SK-N-SH treated with all-trans-retinoic acid at 6 μM for 48 hours (cell line): Measurements from ENCODE around the gene NRXN2.
A peak's percentile ranks its signal among the peaks of the same experiment; 100 is the strongest.

Experiments used
- ATAC-seq: fragments of 200-7000 bp; cut with Tn5 transposase; 3 replicates; pipeline ENCODE4 v1.9.1; 2020; ENCODE audit warnings: mild to moderate bottlenecking, moderate library complexity
- ARNTL ChIP-seq: fragments of 450-650 bp; formaldehyde crosslinking; IDR thresholded peaks from 2 replicates; pipeline ENCODE4 v1.5.0; 2020; ENCODE audit warnings: low read depth, mild to moderate bottlenecking, moderate library complexity, borderline replicate concordance
- BACH2 ChIP-seq: fragments of 250-450 bp; sonication (Bioruptor Pico); IDR thresholded peaks from 2 replicates; pipeline ENCODE4 v1.9.0; 2021; ENCODE audit warnings: mild to moderate bottlenecking, borderline replicate concordance
- CSDC2 ChIP-seq: fragments of 250-450 bp; sonication (Bioruptor Pico); IDR thresholded peaks from 2 replicates; pipeline ENCODE4 v1.5.0; 2020; ENCODE audit warnings: mild to moderate bottlenecking, moderate library complexity
- ESRRG ChIP-seq: fragments of 250-450 bp; sonication (Bioruptor Pico); IDR thresholded peaks from 2 replicates; pipeline ENCODE4 v1.6.1; 2021; ENCODE audit warnings: mild to moderate bottlenecking
- GLIS3 ChIP-seq: fragments of 250-450 bp; sonication (Bioruptor Pico); IDR thresholded peaks from 2 replicates; pipeline ENCODE4 v1.5.0; 2020; ENCODE audit warnings: mild to moderate bottlenecking, moderate library complexity
- ISL1 ChIP-seq: fragments of 250-450 bp; sonication (Bioruptor Pico); IDR thresholded peaks from 2 replicates; pipeline ENCODE4 v2.1.2; 2022; ENCODE audit warnings: mild to moderate bottlenecking, moderate library complexity
- OSR1 ChIP-seq: fragments of 250-450 bp; sonication (Bioruptor Pico); IDR thresholded peaks from 2 replicates; pipeline ENCODE4 v1.8.0; 2022; ENCODE audit warnings: moderate library complexity, mild to moderate bottlenecking, inconsistent platforms
- PPARA ChIP-seq: fragments of 250-450 bp; sonication (Bioruptor Pico); IDR thresholded peaks from 2 replicates; pipeline ENCODE4 v1.5.0; 2020; ENCODE audit warnings: mild to moderate bottlenecking, borderline replicate concordance
- RARB ChIP-seq: fragments of 250-450 bp; sonication (Bioruptor Pico); IDR thresholded peaks from 2 replicates; pipeline ENCODE4 v1.8.0; 2021; ENCODE audit warnings: mild to moderate bottlenecking, moderate library complexity
- SNAI2 ChIP-seq: fragments of 250-450 bp; sonication (Bioruptor Pico); IDR thresholded peaks from 2 replicates; pipeline ENCODE4 v1.5.0; 2020; ENCODE audit warnings: mild to moderate bottlenecking, moderate library complexity
- TCF4 ChIP-seq: fragments of 250-450 bp; sonication (Bioruptor Pico); IDR thresholded peaks from 2 replicates; pipeline ENCODE4 v1.8.0; 2021; ENCODE audit warnings: mild to moderate bottlenecking, moderate library complexity, borderline replicate concordance
- TOX ChIP-seq: fragments of 250-450 bp; sonication (Bioruptor Pico); IDR thresholded peaks from 2 replicates; pipeline ENCODE4 v1.8.0; 2021; ENCODE audit warnings: mild to moderate bottlenecking, moderate library complexity, borderline replicate concordance
- ZC3H10 ChIP-seq: fragments of 250-450 bp; sonication (Bioruptor Pico); IDR thresholded peaks from 2 replicates; pipeline ENCODE4 v1.5.1; 2021; ENCODE audit warnings: mild to moderate bottlenecking, moderate library complexity
- ZFP3 ChIP-seq: fragments of 250-450 bp; sonication (Bioruptor Pico); IDR thresholded peaks from 2 replicates; pipeline ENCODE4 v1.5.0; 2020; ENCODE audit warnings: mild to moderate bottlenecking, moderate library complexity
- ZFP30 ChIP-seq: fragments of 450-650 bp; formaldehyde crosslinking; IDR thresholded peaks from 2 replicates; pipeline ENCODE4 v1.5.0; 2022; ENCODE audit warnings: mild to moderate bottlenecking, moderate library complexity
- ZNF565 ChIP-seq: fragments of 450-650 bp; formaldehyde crosslinking; conservative IDR thresholded peaks from 2 replicates; pipeline ENCODE4 v1.5.0; 2020; ENCODE audit warnings: low read depth, mild to moderate bottlenecking, moderate library complexity
- ZNF70 ChIP-seq: fragments of 450-650 bp; formaldehyde crosslinking; IDR thresholded peaks from 2 replicates; pipeline ENCODE4 v1.5.0; 2020; ENCODE audit warnings: mild to moderate bottlenecking, moderate library complexity
- TF ChIP-seq, protein P1 (sequence below): fragments of 250-450 bp; sonication (Bioruptor Pico); IDR thresholded peaks from 2 replicates; pipeline ENCODE4 v1.8.0; 2021; ENCODE audit warnings: low read depth, mild to moderate bottlenecking, moderate library complexity, borderline replicate concordance
- TF ChIP-seq, protein P2 (sequence below): fragments of 250-450 bp; sonication (Bioruptor Pico); IDR thresholded peaks from 2 replicates; pipeline ENCODE4 v1.5.1; 2020; ENCODE audit warnings: low read depth, mild to moderate bottlenecking, moderate library complexity
- TF ChIP-seq, protein P3 (sequence below): fragments of 250-450 bp; sonication (Bioruptor Pico); IDR thresholded peaks from 2 replicates; pipeline ENCODE4 v1.5.1; 2021; ENCODE audit warnings: mild to moderate bottlenecking, moderate library complexity
- TF ChIP-seq, protein P4 (sequence below): fragments of 250-450 bp; sonication (Bioruptor Pico); IDR thresholded peaks from 2 replicates; pipeline ENCODE4 v1.5.0; 2020; ENCODE audit warnings: mild to moderate bottlenecking, moderate library complexity
- TF ChIP-seq, protein P5 (sequence below): fragments of 250-450 bp; sonication (Bioruptor Pico); IDR thresholded peaks from 2 replicates; pipeline ENCODE4 v1.8.0; 2020; ENCODE audit warnings: mild to moderate bottlenecking, moderate library complexity, borderline replicate concordance

The NRXN2 gene

DNA sequence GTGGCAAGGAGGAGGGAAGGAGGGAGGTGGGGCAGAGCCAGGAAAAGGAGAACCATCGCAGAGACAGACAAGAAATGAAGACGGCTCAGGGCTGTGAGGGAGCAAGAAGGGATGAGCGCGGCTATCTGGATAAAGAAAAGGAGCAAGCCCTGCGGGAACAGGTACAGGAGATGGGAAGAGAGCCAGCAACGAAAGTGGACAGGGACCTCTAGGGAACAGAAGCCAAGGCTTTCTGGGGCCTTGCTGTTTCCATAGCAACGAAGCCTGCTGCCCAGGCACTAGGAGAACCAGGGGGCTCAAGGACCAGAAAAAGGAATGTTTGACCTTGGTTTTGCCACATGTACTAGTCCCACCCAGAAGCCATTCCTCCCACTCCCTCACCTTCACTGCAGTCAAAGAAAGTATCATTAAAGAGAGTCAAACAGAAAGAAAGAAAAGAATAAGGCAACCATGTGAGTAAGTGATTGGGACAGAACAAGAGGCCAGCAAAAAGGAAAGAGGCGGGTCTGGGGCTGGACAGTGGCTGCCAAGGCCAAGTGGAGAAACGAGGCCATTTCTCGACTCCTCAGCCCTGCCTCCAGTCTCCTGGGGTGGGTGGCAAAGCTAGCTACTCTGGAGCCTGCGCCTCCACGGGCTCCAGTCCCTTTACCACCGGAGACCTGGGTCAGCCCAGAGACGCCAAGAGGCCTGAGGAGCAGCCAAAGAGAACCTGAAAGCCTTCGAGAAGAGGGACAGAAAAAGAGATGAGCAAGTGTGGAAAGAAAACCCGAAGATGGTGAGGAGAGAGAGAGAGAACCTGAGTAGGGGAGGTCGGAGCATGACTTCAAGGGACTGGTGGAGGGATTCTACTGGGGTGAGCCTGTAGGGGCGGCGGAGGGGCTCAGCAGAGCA is 35.1 kb downstream of the NRXN2 start:
- ATAC-seq: peak; percentile 6; the same call in 2 of the 3 replicates
- TF ChIP-seq PPARA (no peak), TOX (no peak), GLIS3 (CRISPR knock-in tag) (no peak), ZNF70 (CRISPR knock-in tag) (no peak), ZC3H10 (CRISPR knock-in tag) (no peak), CSDC2 (CRISPR knock-in tag) (no peak), ARNTL (no peak)
- TF ChIP-seq, protein P1, sequence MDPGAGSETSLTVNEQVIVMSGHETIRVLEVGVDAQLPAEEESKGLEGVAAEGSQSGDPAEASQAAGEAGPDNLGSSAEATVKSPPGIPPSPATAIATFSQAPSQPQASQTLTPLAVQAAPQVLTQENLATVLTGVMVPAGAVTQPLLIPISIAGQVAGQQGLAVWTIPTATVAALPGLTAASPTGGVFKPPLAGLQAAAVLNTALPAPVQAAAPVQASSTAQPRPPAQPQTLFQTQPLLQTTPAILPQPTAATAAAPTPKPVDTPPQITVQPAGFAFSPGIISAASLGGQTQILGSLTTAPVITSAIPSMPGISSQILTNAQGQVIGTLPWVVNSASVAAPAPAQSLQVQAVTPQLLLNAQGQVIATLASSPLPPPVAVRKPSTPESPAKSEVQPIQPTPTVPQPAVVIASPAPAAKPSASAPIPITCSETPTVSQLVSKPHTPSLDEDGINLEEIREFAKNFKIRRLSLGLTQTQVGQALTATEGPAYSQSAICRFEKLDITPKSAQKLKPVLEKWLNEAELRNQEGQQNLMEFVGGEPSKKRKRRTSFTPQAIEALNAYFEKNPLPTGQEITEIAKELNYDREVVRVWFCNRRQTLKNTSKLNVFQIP: no peak
- TF ChIP-seq, protein P2, sequence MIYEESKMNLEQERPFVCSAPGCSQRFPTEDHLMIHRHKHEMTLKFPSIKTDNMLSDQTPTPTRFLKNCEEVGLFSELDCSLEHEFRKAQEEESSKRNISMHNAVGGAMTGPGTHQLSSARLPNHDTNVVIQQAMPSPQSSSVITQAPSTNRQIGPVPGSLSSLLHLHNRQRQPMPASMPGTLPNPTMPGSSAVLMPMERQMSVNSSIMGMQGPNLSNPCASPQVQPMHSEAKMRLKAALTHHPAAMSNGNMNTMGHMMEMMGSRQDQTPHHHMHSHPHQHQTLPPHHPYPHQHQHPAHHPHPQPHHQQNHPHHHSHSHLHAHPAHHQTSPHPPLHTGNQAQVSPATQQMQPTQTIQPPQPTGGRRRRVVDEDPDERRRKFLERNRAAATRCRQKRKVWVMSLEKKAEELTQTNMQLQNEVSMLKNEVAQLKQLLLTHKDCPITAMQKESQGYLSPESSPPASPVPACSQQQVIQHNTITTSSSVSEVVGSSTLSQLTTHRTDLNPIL (CRISPR knock-in tag): no peak

DNA sequence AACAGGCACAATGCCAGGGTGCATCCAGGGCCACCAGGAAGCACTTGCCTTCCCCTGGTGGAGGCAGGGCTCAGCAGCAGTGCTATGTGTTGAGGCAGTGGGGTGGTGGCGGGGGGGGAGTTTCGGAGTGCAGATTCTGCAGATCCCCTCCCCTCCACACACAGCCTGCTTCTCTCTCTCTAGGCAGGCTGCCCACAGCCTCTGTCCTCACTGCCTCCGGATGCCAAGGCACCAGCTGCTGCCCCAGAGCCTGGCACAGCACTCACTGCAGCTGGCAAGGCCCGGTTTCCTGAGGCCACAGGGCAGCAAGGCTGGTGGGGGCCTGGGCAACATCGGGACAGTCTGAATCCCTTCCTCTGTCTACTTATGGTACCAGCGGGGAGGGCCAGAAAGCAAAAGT is 35.8 kb downstream of the NRXN2 start:
- no peak for ATAC-seq
- TF ChIP-seq ZFP30 (CRISPR knock-in tag) (no peak), ISL1 (CRISPR knock-in tag) (no peak), GLIS3 (CRISPR knock-in tag) (no peak), TOX (no peak), ZNF565 (CRISPR knock-in tag) (no peak), ZC3H10 (CRISPR knock-in tag) (no peak), TCF4 (CRISPR knock-in tag) (no peak), CSDC2 (CRISPR knock-in tag) (no peak)

DNA sequence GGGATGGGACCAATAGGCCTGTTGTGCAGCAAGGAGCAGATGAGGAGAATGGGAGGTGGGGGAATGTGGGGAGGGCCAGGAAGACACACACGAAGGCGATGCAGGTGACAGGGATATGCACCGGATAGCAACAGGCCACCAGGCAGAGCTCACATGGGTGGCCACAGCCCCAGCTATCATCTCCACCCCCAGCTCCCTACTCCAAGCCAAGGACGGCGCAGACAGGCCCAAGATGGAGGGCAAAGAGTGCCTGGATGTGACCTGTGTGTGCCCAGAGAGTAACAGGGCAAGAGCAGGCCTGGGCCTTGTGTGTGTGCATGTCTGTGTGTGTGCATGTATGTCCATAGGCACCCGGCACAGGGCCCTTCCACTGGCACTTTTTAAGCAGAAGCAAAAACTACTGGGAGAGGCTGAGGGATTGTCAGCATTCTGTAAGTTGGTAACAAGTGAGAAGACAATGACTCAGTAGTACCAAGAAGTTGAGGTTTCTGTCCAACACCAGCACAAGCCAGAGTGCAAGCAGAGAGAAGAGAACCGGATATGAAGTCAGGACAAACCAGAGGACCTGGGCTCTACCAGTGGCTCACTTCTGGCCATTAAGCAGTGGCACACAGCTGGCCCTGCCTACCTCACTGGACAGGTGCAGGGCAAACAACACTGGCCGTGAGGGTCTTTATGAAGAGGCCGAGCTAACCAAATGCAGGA is 36.4 kb downstream of the NRXN2 start:
- TF ChIP-seq RARB (CRISPR knock-in tag) (no peak), SNAI2 (CRISPR knock-in tag) (no peak)
- ATAC-seq: no peak

DNA sequence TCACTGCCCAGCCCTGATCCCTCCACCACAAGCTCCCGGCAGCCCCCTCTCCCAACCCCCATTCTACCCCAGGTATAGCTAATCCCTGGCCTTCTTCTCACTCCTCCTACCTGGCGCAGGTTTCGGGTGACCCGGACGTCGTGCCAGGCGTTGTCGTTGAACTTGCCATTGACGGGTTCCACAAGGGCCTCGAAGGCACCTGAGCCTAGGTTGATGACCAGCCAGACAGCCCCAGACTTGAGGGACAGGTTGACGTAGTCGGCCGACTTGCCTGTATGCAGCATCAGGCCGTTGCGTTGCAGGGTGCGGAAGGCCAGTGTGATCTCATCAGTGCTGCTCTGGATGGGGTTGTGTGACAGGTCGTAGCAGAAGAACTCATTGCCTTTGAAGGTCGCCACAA is 37.5 kb downstream of the NRXN2 start:
- TF ChIP-seq, protein P1: no peak
- TF ChIP-seq ZFP3 (CRISPR knock-in tag) (no peak), PPARA (no peak), CSDC2 (CRISPR knock-in tag) (no peak), ESRRG (no peak), ZNF565 (CRISPR knock-in tag) (no peak), BACH2 (CRISPR knock-in tag) (no peak), ZFP30 (CRISPR knock-in tag) (no peak), ARNTL (no peak), ZC3H10 (CRISPR knock-in tag) (no peak), GLIS3 (CRISPR knock-in tag) (no peak), OSR1 (no peak), ZNF70 (CRISPR knock-in tag) (no peak), TOX (no peak), ISL1 (CRISPR knock-in tag) (no peak)
- TF ChIP-seq, protein P3, sequence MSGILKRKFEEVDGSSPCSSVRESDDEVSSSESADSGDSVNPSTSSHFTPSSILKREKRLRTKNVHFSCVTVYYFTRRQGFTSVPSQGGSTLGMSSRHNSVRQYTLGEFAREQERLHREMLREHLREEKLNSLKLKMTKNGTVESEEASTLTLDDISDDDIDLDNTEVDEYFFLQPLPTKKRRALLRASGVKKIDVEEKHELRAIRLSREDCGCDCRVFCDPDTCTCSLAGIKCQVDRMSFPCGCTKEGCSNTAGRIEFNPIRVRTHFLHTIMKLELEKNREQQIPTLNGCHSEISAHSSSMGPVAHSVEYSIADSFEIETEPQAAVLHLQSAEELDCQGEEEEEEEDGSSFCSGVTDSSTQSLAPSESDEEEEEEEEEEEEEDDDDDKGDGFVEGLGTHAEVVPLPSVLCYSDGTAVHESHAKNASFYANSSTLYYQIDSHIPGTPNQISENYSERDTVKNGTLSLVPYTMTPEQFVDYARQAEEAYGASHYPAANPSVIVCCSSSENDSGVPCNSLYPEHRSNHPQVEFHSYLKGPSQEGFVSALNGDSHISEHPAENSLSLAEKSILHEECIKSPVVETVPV: no peak
- TF ChIP-seq, protein P4, sequence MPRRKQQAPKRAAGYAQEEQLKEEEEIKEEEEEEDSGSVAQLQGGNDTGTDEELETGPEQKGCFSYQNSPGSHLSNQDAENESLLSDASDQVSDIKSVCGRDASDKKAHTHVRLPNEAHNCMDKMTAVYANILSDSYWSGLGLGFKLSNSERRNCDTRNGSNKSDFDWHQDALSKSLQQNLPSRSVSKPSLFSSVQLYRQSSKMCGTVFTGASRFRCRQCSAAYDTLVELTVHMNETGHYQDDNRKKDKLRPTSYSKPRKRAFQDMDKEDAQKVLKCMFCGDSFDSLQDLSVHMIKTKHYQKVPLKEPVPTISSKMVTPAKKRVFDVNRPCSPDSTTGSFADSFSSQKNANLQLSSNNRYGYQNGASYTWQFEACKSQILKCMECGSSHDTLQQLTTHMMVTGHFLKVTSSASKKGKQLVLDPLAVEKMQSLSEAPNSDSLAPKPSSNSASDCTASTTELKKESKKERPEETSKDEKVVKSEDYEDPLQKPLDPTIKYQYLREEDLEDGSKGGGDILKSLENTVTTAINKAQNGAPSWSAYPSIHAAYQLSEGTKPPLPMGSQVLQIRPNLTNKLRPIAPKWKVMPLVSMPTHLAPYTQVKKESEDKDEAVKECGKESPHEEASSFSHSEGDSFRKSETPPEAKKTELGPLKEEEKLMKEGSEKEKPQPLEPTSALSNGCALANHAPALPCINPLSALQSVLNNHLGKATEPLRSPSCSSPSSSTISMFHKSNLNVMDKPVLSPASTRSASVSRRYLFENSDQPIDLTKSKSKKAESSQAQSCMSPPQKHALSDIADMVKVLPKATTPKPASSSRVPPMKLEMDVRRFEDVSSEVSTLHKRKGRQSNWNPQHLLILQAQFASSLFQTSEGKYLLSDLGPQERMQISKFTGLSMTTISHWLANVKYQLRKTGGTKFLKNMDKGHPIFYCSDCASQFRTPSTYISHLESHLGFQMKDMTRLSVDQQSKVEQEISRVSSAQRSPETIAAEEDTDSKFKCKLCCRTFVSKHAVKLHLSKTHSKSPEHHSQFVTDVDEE (CRISPR knock-in tag): no peak
- TF ChIP-seq, protein P5, sequence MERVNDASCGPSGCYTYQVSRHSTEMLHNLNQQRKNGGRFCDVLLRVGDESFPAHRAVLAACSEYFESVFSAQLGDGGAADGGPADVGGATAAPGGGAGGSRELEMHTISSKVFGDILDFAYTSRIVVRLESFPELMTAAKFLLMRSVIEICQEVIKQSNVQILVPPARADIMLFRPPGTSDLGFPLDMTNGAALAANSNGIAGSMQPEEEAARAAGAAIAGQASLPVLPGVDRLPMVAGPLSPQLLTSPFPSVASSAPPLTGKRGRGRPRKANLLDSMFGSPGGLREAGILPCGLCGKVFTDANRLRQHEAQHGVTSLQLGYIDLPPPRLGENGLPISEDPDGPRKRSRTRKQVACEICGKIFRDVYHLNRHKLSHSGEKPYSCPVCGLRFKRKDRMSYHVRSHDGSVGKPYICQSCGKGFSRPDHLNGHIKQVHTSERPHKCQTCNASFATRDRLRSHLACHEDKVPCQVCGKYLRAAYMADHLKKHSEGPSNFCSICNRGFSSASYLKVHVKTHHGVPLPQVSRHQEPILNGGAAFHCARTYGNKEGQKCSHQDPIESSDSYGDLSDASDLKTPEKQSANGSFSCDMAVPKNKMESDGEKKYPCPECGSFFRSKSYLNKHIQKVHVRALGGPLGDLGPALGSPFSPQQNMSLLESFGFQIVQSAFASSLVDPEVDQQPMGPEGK (CRISPR knock-in tag): no peak
- ATAC-seq: no peak
